HUES6 (cell line): Measurements from ENCODE around the gene C17orf107.
A peak's percentile ranks its signal among the peaks of the same experiment; 100 is the strongest.
"Not testable (repeated sequence)": the region's sequence is repeated elsewhere in the genome, so short reads cannot be mapped to it uniquely, and the experiment has no call there.

Experiments used
- H3K27ac ChIP-seq: 2 replicates; pipeline ENCODE4 v1.7.0; 2013; ENCODE audit warnings: low read depth, mild to moderate bottlenecking, low read length, inconsistent platforms
- H3K27me3 ChIP-seq: 2 replicates; pipeline ENCODE4 v1.6.1; 2013; ENCODE audit warnings: low read length; ENCODE audit not compliant: control insufficient read depth, insufficient read depth
- H3K36me3 ChIP-seq: 2 replicates; pipeline ENCODE4 v1.6.1; 2013; ENCODE audit warnings: low read length; ENCODE audit not compliant: control insufficient read depth, insufficient read depth
- H3K4me1 ChIP-seq: 2 replicates; pipeline ENCODE4 v1.6.1; 2013; ENCODE audit warnings: low read length; ENCODE audit not compliant: control insufficient read depth, insufficient read depth
- H3K4me3 ChIP-seq: 2 replicates; pipeline ENCODE4 v1.5.1; 2013; ENCODE audit warnings: low read depth, low read length
- H3K9ac ChIP-seq: one replicate; pipeline ENCODE4 v1.6.1; 2013; ENCODE audit warnings: mild to moderate bottlenecking, low read length
- H3K9me3 ChIP-seq: 2 replicates; pipeline ENCODE4 v1.6.1; 2013; ENCODE audit warnings: low read depth, low read length; ENCODE audit not compliant: control insufficient read depth, insufficient read depth

The C17orf107 gene

GRCh38 chr17:4901648-4902344 is 2.5 kb downstream of the C17orf107 start:
- Histone ChIP-seq H3K27ac (no peak overlapping the region), H3K9me3 (no peaks in the 10 kb centered on the region), H3K36me3 (no peaks in the 10 kb centered on the region; the same call in 1 of the 2 replicates), H3K9ac (no peak overlapping the region), H3K27me3 (peaks cover 3% of the 10 kb centered on the region; the same call in 1 of the 2 replicates), H3K4me1 (peaks cover 21% of the 10 kb centered on the region), H3K4me3 (no peak overlapping the region)

GRCh38 chr17:4902540-4902939 is 3.2 kb downstream of the C17orf107 start:
- H3K4me1 ChIP-seq, result peaks cover 21% of the 10 kb centered on the region
- H3K27me3 ChIP-seq, result peaks cover 3% of the 10 kb centered on the region; the same call in 1 of the 2 replicates
- H3K4me3 ChIP-seq, result no peak overlapping the region
- H3K36me3 ChIP-seq, result no peaks in the 10 kb centered on the region
- no peak overlapping the region for H3K27ac ChIP-seq
- H3K9ac ChIP-seq, result no peak overlapping the region
- no peaks in the 10 kb centered on the region for H3K9me3 ChIP-seq

DNA sequence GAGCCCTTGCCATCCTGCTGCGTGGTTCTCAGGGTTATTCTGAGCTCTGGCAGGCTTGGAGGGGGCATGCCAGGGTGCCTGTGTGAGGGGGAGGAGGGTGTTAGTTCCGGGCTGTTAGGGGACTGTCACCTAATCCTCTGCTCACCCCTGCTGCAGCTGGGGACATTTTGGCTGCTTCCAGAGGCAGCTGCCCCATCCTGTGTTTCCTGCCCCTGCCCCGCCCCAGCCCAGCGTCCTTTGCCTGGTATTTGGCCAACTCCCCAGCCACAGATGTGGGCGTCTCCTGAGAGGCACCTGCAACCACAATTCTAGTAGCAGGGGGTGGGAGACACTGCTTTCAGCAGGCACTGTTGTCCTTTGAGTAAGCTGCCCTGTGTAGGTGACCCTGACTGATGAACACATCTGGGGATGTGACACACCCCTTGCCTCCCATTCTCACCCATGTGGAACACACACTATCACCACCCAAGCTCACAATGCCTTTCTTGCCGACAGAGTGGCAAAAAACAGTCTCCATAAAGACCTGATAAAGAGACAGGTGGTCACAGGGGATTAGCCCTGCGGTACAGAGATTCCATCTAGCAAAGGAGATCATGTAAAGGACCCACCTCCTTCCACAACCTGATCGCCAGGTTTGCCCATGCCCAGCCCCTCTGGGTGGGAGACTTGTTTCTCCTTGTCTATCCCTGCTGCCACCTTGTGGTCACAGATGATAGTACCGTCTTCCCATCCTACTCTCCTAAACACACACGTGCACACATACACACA is 3.9 kb downstream of the C17orf107 start, which contains the start of gene CHRNE:
CHRNE (minus strand) TSS at position 48 of the 768 bp plus-strand sequence; CDS start at position 13, 35 bp downstream.
- H3K4me1 ChIP-seq, result peaks cover 24% of the 10 kb centered on the region
- H3K36me3 ChIP-seq, result no peaks in the 10 kb centered on the region
- peaks cover 3% of the 10 kb centered on the region; the same call in 1 of the 2 replicates for H3K27me3 ChIP-seq
- no peak within 1 kb of the TSS for H3K4me3 ChIP-seq
- no peak within 1 kb of the TSS for H3K9ac ChIP-seq
- H3K9me3 ChIP-seq, result no peaks in the 10 kb centered on the region
- H3K27ac ChIP-seq, result no peak within 1 kb of the TSS

GRCh38 chr17:4906642-4907041 is 7.3 kb downstream of the C17orf107 start:
- not testable (repeated sequence) for H3K27me3 ChIP-seq, H3K36me3 ChIP-seq, H3K9ac ChIP-seq, H3K27ac ChIP-seq, H3K9me3 ChIP-seq, H3K4me3 ChIP-seq
- peaks cover 31% of the 10 kb centered on the region for H3K4me1 ChIP-seq

DNA sequence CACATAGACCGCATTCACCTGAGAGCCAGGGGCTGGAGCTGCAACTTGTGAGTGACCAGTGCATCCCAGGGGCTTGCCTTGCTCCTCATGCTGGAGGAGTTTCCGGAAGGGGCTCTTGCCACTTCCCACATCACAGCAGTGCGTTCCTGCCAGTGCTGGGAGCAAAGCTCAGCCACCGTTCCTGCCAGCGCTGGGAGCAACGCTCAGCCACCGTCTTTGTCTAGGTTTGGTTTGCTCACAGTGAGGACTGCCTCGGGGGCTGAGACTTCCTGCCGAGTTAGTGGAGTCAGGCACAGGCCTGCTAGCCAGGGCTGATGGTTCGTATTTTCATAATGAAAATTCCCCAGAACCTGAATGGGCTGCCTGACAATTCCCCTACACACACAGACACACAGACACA is 9.0 kb downstream of the C17orf107 start:
- Histone ChIP-seq H3K27ac (no peak overlapping the region; the same call in 1 of the 2 replicates), H3K27me3 (no peaks in the 10 kb centered on the region), H3K9me3 (no peaks in the 10 kb centered on the region), H3K4me1 (peaks cover 20% of the 10 kb centered on the region), H3K4me3 (peak overlapping the region; percentile 6; the same call in 1 of the 2 replicates), H3K9ac (peak overlapping the region; percentile 27), H3K36me3 (no peaks in the 10 kb centered on the region)

DNA sequence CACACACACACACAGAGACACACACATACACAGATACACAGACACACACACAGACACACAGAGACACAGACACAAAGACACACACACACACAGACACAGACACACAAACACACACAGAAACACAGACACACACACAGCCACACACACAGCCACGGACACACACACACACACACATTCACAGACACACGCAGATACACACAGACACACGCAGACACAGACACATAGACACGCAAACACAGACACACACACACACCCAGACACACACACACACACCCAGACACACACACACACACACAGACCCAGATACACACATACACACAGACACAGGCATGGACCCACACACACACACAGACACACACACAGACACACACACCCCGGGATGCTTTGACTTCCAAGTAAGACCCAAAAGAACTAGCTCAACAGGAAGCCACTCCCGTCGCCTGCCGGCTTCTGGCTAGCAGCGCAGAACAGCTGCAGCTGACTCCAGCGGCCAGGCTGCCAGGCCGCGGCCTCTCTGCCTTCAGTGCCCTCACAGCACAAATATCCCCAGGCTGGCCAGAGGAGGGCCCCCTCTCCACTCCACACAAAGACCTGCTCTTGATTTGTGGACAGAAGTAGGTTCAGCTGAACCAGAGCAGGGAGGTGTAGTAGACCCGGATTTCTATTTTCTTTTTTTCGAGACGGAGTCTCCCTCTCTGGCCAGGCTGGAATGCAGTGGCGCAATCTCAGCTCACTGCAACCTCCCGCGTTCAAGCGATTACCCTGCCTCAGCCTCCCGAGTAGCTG is 9.6 kb downstream of the C17orf107 start:
- peaks cover 18% of the 10 kb centered on the region for H3K4me1 ChIP-seq
- no peak overlapping the region; the same call in 1 of the 2 replicates for H3K27ac ChIP-seq
- H3K9ac ChIP-seq, result peak overlapping the region; percentile 27

DNA sequence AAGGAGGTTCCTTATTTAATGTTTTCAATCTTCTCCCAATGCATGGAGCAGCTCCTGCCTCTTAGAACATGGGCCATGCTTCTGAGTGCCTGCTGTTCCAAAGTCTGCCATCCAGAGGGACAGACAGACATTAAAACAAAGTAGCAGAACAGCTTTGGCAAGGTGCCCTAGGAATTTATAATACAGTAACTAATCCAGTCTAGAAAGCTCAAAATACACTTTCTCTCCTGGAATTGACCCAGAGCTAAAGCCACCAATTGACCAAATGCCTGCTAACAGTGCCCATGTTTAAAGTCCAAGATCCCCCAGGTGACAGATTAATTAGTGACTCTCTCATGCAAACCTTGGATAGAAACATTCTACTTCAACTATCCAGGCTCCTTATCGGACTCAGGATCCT is 14.7 kb downstream of the C17orf107 start:
- H3K4me1 ChIP-seq, result peaks cover 8% of the 10 kb centered on the region
- H3K36me3 ChIP-seq, result no peaks in the 10 kb centered on the region
- H3K4me3 ChIP-seq, result no peak overlapping the region
- H3K9ac ChIP-seq, result no peak overlapping the region
- no peaks in the 10 kb centered on the region for H3K27me3 ChIP-seq
- no peak overlapping the region for H3K27ac ChIP-seq
- H3K9me3 ChIP-seq, result no peaks in the 10 kb centered on the region

More for the DNA sequence above, 9.6 kb downstream of the C17orf107 start:
- no peaks in the 10 kb centered on the region for H3K9me3 ChIP-seq
- H3K4me3 ChIP-seq, result peak overlapping the region; percentile 6; the same call in 1 of the 2 replicates
- H3K27me3 ChIP-seq, result no peaks in the 10 kb centered on the region
- H3K36me3 ChIP-seq, result no peaks in the 10 kb centered on the region

DNA sequence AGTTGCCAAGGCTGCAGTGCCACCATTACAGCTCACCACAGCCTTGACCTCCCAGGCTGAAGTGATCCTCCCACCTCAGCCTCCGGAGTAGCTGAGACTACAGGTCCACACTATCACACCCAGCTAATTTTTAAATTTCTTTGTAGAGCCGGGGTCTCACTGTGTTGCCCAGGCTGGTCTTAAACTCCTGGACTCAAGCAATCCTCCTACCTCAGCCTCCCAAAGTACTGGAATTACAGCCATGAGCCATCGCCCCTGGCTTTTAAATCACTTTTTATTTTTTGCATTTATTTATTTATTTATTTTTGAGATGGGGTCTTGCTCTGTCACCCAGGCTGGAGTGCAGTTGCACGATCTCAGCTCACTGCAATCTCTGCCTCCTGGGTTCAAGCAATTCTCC is 15.2 kb downstream of the C17orf107 start:
- not testable (repeated sequence) for H3K27ac ChIP-seq, H3K4me3 ChIP-seq, H3K9me3 ChIP-seq, H3K36me3 ChIP-seq, H3K9ac ChIP-seq, H3K27me3 ChIP-seq
- H3K4me1 ChIP-seq, result peaks cover 10% of the 10 kb centered on the region

DNA sequence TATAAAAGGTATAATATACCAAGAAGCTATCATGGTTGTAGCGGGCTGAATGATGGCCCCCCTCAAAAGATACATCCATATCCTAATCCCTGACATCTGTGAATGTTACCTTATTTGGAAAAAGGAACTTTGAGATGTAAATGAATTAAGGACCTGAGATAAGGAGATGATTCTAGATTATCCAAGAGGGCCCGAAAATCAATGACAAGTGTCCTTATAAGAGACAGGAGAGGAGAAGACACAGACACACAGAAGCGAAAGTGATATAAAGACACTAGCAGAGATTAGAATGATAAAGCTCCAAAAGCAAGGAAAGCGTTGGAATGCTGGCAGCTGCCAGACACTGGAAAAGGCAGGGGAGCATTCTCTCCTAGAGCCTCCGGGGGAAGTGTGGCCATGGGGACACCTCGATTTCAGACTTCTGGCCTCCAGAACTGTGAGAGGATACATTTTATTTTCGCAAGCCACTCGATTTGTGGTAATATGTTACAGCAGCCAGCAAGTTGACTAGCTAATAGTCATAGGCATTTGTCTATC is 20.2 kb downstream of the C17orf107 start:
- H3K36me3 ChIP-seq, result no peaks in the 10 kb centered on the region
- peaks cover 9% of the 10 kb centered on the region; the same call in 1 of the 2 replicates for H3K4me1 ChIP-seq
- H3K9me3 ChIP-seq, result no peaks in the 10 kb centered on the region
- no peak overlapping the region for H3K4me3 ChIP-seq
- no peak overlapping the region for H3K27ac ChIP-seq
- H3K27me3 ChIP-seq, result no peaks in the 10 kb centered on the region
- H3K9ac ChIP-seq, result no peak overlapping the region

DNA sequence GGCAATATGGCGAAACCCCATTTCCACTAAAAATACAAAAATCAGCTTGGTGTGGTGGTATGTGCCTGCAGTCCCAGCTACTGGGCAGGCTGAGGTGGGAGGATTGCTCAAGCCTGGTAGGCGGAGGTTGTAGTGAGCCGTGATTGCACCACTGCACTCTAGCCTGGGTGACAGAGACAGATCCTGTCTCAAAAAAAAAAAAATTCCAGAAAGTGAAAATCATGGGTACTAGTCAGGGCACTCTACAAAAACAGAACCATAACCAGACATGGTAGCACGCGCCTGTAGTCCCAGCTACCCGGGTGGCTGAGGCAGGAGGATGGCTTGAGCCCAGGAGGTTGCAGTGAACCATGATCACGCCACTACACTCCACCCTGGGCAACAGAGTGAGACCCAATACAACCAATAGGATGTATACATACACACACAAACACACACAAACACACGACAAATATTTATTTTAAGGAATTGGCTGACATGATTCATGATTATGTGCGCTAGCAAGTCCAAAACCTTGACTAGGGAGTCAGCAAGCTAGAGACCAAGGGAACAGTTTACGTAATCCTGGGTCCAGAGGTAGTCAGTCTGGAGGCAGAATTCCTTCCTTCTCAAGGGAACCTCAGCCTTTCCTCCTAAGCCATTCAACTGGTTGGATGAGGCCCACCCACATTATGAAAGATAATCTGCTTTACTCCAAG is 21.2 kb downstream of the C17orf107 start:
- no peak overlapping the region for H3K27ac ChIP-seq
- H3K36me3 ChIP-seq, result no peaks in the 10 kb centered on the region

More for the DNA sequence above, 21.2 kb downstream of the C17orf107 start:
- peaks cover 9% of the 10 kb centered on the region; the same call in 1 of the 2 replicates for H3K4me1 ChIP-seq
- H3K27me3 ChIP-seq, result no peaks in the 10 kb centered on the region
- no peaks in the 10 kb centered on the region for H3K9me3 ChIP-seq
- H3K4me3 ChIP-seq, result no peak overlapping the region
- H3K9ac ChIP-seq, result no peak overlapping the region
